Liver (tissue), 9 donors: ENCODE measurements around the gene CREB5. TPM values are rescaled to one million over a fixed set of nuclear protein-coding genes. Genes with fewer than 3 reads are reported as not detected.

Experiments used
- DNase-seq: peaks from one replicate; pipeline ENCODE4 v3.0.0-alpha.2; 2017; ENCODE audit warnings: low spot score
- H3K27ac ChIP-seq, 2 donors: one replicate each; pipeline ENCODE4 v1.7.0; 2013; ENCODE audit warnings: inconsistent platforms in 2 of 2, low read length in 2 of 2, control low read depth in 1 of 2, low read depth in 1 of 2, mild to moderate bottlenecking in 1 of 2
- H3K27me3 ChIP-seq, 4 donors: one replicate each; pipeline versions ENCODE4 v1.6.1 to v1.7.0; 2013; ENCODE audit warnings: low read length in 3 of 4, inconsistent platforms in 1 of 4, mild to moderate bottlenecking in 1 of 4, moderate library complexity in 1 of 4; ENCODE audit not compliant: control insufficient read depth in 4 of 4, insufficient read depth in 4 of 4
- H3K36me3 ChIP-seq, 4 donors: one replicate each; pipeline versions ENCODE4 v1.6.1 to v1.7.0; 2013; ENCODE audit warnings: low read length in 3 of 4, mild to moderate bottlenecking in 3 of 4, low read depth in 1 of 4, moderate library complexity in 1 of 4; ENCODE audit not compliant: control insufficient read depth in 4 of 4, insufficient read depth in 3 of 4
- H3K4me1 ChIP-seq, 4 donors: one replicate each; pipeline versions ENCODE4 v1.6.1 to v1.7.0; 2013; ENCODE audit warnings: low read length in 3 of 4, mild to moderate bottlenecking in 3 of 4, moderate library complexity in 1 of 4; ENCODE audit not compliant: control insufficient read depth in 4 of 4, insufficient read depth in 4 of 4
- H3K4me3 ChIP-seq, 3 donors: one replicate each; pipeline versions ENCODE4 v1.6.1 to v1.7.0; 2013; ENCODE audit warnings: low read length in 3 of 3, control low read depth in 1 of 3, low read depth in 1 of 3, mild to moderate bottlenecking in 1 of 3
- H3K9ac ChIP-seq, 2 donors: one replicate each; pipeline ENCODE4 v1.7.0; 2013; ENCODE audit warnings: low read length in 2 of 2, mild to moderate bottlenecking in 2 of 2, moderate library complexity in 2 of 2, control low read depth in 1 of 2, low read depth in 1 of 2
- H3K9me3 ChIP-seq, 4 donors: one replicate each; pipeline versions ENCODE4 v1.6.1 to v1.7.0; 2013; ENCODE audit warnings: low read length in 3 of 4; ENCODE audit not compliant: control insufficient read depth in 4 of 4
- ATF3 ChIP-seq: IDR thresholded peaks from 2 replicates; pipeline ENCODE4 v1.6.1; 2016; ENCODE audit warnings: antibody characterized with exemption
- CTCF ChIP-seq: fragments of 150-350 bp; IDR thresholded peaks from 2 replicates; pipeline ENCODE4 v1.5.1; 2017; ENCODE audit warnings: improper control_type of control experiment, low read depth, low read length; ENCODE audit not compliant: missing input control
- EGR1 ChIP-seq, 2 donors: IDR thresholded peaks; 2 replicates each; pipeline ENCODE4 v1.6.1; 2016 to 2018; ENCODE audit warnings: antibody characterized with exemption in 2 of 2, low read depth in 2 of 2
- FOXA2 ChIP-seq: IDR thresholded peaks from 2 replicates; pipeline ENCODE4 v1.6.1; 2016; ENCODE audit warnings: antibody characterized with exemption
- GABPA ChIP-seq, 2 donors: IDR thresholded peaks in 1 of 2; conservative IDR thresholded peaks in 1 of 2; 2 replicates each; pipeline ENCODE4 v1.6.1; 2016; ENCODE audit warnings: antibody characterized with exemption in 2 of 2, mild to moderate bottlenecking in 1 of 2, moderate library complexity in 1 of 2
- JUND ChIP-seq, 2 donors: IDR thresholded peaks; 2 replicates each; pipeline ENCODE4 v1.6.1; 2016; ENCODE audit warnings: antibody characterized with exemption in 2 of 2
- REST ChIP-seq: IDR thresholded peaks from 2 replicates; pipeline ENCODE4 v1.6.1; 2016; ENCODE audit warnings: antibody characterized with exemption, mild to moderate bottlenecking
- RXRA ChIP-seq, 2 donors: IDR thresholded peaks; 2 replicates each; pipeline ENCODE4 v1.6.1; 2017 to 2018; ENCODE audit warnings: antibody characterized with exemption in 2 of 2, mild to moderate bottlenecking in 1 of 2
- SP1 ChIP-seq: IDR thresholded peaks from 2 replicates; pipeline ENCODE4 v1.6.1; 2018; ENCODE audit warnings: antibody characterized with exemption, mild to moderate bottlenecking
- TAF1 ChIP-seq: conservative IDR thresholded peaks from 2 replicates; pipeline ENCODE4 v1.6.1; 2016; ENCODE audit warnings: antibody characterized with exemption, mild to moderate bottlenecking
- YY1 ChIP-seq: IDR thresholded peaks from 2 replicates; pipeline ENCODE4 v1.6.1; 2016; ENCODE audit warnings: antibody characterized with exemption, mild to moderate bottlenecking
- WGBS: extraction: QIAGEN DNeasy Blood & Tissue Kit; methylation state at CpG from one replicate; pipeline ENCODE4 v1.1.7; 2013; 5-methylcytosine and 5-hydroxymethylcytosine counted together
- polyA plus RNA-seq, 2 donors: library from polyadenylated mRNA; stranded (reverse) in 1 of 2; unstranded in 1 of 2; fragments of 200-250 nt in 1 of 2; fragments of >200 nt in 1 of 2; fragmentation: Nextera tagmentation in 1 of 2; extraction: Ambion mirVana in 1 of 2; gene quantifications; one replicate each; pipeline versions ENCODE4 v1.2.1 to v1.2.3, GENCODE V29; 2013 to 2015
- total RNA-seq, 2 donors: library from RNA; depleted of rRNA; stranded (reverse); fragments of >200 nt; gene quantifications; one replicate each; pipeline ENCODE4 v1.2.3, GENCODE V29; 2014
- donor health status: healthy.
- donor health status: healthy.
- donor health status: healthy.
- donor health status: healthy.
- donor health status: healthy.

The CREB5 gene
- total and polyA plus RNA-seq, 4 donors: 0.25 to 0.92 (median 0.67) TPM

GRCh38 chr7:28842769-28843295, 430.5 kb downstream of the CREB5 start:
- no peak for DNase-seq
- no peaks in the 10 kb centered on the region for H3K27me3 ChIP-seq
- no peak overlapping the region for H3K9ac ChIP-seq
- no peak overlapping the region for H3K27ac ChIP-seq
- H3K9me3 ChIP-seq: peaks cover 0 to 4% (median 0%) of the 10 kb centered on the region in 4 donors
- no peaks in the 10 kb centered on the region for H3K4me1 ChIP-seq
- 95% methylated on average over 1 of the region's 1 CpG for WGBS
- no peak overlapping the region for H3K4me3 ChIP-seq
- TF ChIP-seq YY1: no peak
- no peak for TF ChIP-seq FOXA2
- TF ChIP-seq RXRA (IDR thresholded peaks at IDR 0.05): no peak
- no peak for TF ChIP-seq JUND (IDR thresholded peaks at IDR 0.05)
- no peak for TF ChIP-seq REST
- H3K36me3 ChIP-seq: no peaks in the 10 kb centered on the region

GRCh38 chr7:28845106-28845505, 432.8 kb downstream of the CREB5 start:
- DNase-seq: no peak
- 97% methylated on average over 1 of the region's 1 CpG for WGBS
- H3K9me3 ChIP-seq: peaks cover 0 to 4% (median 0%) of the 10 kb centered on the region in 4 donors
- peaks cover 0 to 2% (median 0%) of the 10 kb centered on the region in 4 donors for H3K27me3 ChIP-seq
- H3K9ac ChIP-seq: no peak overlapping the region
- no peak overlapping the region for H3K4me3 ChIP-seq
- H3K36me3 ChIP-seq: no peaks in the 10 kb centered on the region
- TF ChIP-seq CTCF (no peak), JUND (IDR thresholded peaks at IDR 0.05) (no peak), TAF1 (no peak), GABPA (IDR thresholded peaks at IDR 0.05 in 1 of 2, conservative IDR thresholded peaks at IDR 0.05 in 1 of 2) (no peak), FOXA2 (no peak), SP1 (no peak), ATF3 (no peak), YY1 (no peak)
- no peak overlapping the region for H3K27ac ChIP-seq
- no peaks in the 10 kb centered on the region for H3K4me1 ChIP-seq

GRCh38 chr7:28847176-28847575, 434.9 kb downstream of the CREB5 start:
- Histone ChIP-seq H3K4me3 (no peak overlapping the region), H3K9me3 (peaks cover 0 to 4% (median 0%) of the 10 kb centered on the region in 4 donors), H3K27ac (no peak overlapping the region), H3K27me3 (peaks cover 0 to 6% (median 0%) of the 10 kb centered on the region in 4 donors), H3K4me1 (no peaks in the 10 kb centered on the region), H3K36me3 (no peaks in the 10 kb centered on the region), H3K9ac (no peak overlapping the region)
- no peak for DNase-seq
- TF ChIP-seq EGR1 (IDR thresholded peaks at IDR 0.05; ENCODE audit: low read depth in 2 of 2): no peak
- WGBS: 87% methylated on average over 10 of the region's 10 CpGs
